ENCODE results near the gene TSPAN13. TPM values are rescaled to one million over a fixed set of nuclear protein-coding genes. Genes with fewer than 3 reads are reported as not detected.

TSPAN13 gene
- 11.7 to 15.5 TPM (median 14.3 TPM) in 5 replicates for total RNA-seq (2022; extraction: Qiagen RNA extraction; ENCODE audit: low read depth)

GRCh38 chr7:16753102-16753931, at the start of gene TSPAN13:
Gene TSPAN13, plus strand, starts transcription at chr7:16753755. Its CDS starts 213 bp downstream, at chr7:16753968.

GRCh38 chr7:16804674-16805439, 51.3 kb downstream of the TSPAN13 start, which contains the start of gene AGR2:
Gene AGR2, minus strand, starts transcription at chr7:16804999. Its CDS starts 3,203 bp downstream, at chr7:16801796.

Other genes starting within 250 kb of the TSPAN13 start
- not detected in 5 replicates for gene LRRC72, start 226.9 kb upstream of the TSPAN13 start, total RNA-seq (2022; extraction: Qiagen RNA extraction; ENCODE audit: low read depth)
- 10.3 to 16.3 TPM (median 13.9 TPM) in 5 replicates for gene ANKMY2, start 108.0 kb upstream of the TSPAN13 start, total RNA-seq (2022; extraction: Qiagen RNA extraction; ENCODE audit: low read depth)
- gene BZW2, start 107.6 kb upstream of the TSPAN13 start, total RNA-seq (2022; extraction: Qiagen RNA extraction; ENCODE audit: low read depth) = 89.5 to 105 TPM (median 94.5 TPM) in 5 replicates
- gene AGR2, start 51.2 kb downstream of the TSPAN13 start, total RNA-seq (2022; extraction: Qiagen RNA extraction; ENCODE audit: low read depth) = 94.2 to 178 TPM (median 155 TPM) in 5 replicates
- not detected in 5 replicates for gene AGR3, start 128.2 kb downstream of the TSPAN13 start, total RNA-seq (2022; extraction: Qiagen RNA extraction; ENCODE audit: low read depth)

Data from A549 treated with RU486 at 1 μM for 4 hours (cell line).